GM18951 (cell line): ENCODE measurements around the gene CLEC6A.

ENCODE experiments used
- POLR2A ChIP-seq: IDR thresholded peaks from 4 replicates; pipeline ENCODE4 v1.6.1; 2011; ENCODE audit warnings: mild to moderate bottlenecking; ENCODE audit not compliant: insufficient read length, insufficient read depth; ENCODE audit errors: extremely low read depth
- in situ Hi-C: fragments of 300-500 bp; cut with MboI; formaldehyde crosslinking; loops from one replicate; pipeline ENCODE4 v1.12.0; 2022; ENCODE audit warnings: low sequenced_read_pairs, mixed read lengths, inconsistent platforms; ENCODE audit not compliant: unreplicated experiment

CLEC6A gene

DNA sequence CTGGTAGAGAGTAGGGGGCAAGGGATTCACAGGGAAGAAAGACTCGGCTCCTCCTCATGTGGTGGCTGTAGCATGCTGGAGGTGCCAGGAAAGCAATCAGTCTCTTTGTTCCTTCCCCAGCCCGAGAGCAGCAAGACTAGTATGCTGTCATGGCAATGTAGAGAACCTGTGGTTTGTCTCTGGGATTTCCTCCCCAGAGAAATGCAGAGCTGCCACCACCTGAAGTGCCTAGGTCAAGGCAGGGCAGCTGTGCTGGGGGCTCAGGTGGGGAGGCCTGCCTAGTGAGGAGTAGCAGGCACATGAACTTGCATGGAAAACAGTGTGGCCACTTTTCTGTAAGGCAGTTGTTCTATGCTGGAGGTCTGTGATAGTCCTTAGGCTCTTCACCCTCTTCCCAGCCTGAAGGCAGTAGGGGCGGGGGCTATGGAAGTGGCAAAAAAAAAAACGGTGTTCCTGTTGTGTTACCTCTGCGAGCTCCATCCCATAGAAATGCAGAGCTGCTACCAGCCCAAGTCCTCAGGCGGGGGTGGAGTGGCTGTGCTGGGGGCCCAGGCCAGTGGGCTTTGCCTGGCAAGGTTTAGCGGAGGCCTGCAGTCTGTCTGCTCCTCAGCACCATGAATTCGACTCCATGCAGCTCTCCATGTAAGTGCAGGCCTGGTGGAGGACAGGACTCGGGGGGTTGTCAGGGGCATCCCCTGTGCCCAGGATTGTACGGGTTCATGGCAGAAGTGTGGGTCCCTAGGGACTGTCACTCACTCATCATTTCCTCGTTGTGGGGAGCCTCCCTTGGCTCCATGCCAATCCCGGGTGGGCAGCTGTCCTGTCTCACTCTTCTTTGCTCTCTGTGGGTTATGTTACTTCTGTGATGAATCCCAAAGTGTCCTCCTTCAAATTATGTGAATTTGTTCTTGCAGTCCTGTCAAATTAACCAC, 53.4 kb downstream of the CLEC6A start:
- TF ChIP-seq POLR2A = no peak
- in situ Hi-C loops = no loop called here

DNA sequence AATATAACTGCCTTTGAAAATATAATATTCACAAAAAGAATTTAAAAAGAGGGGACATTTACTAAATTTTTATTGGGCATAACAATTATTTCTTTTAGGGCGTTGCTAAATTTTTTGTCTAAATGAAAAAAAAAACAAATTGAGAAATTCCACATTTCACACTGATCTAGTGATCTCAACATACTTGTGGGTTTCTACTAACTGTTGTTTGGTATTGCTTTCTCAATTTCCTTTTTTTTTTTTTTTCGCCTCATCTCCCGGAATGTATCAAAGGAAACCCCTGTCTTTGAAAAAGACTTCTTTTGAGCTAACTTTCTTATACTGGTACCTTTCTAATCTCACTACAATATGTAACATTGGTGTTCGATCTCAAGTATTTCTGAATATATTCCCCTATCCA, 57.5 kb downstream of the CLEC6A start, which contains the start of gene CLEC4D:
Gene CLEC4D (plus strand): TSS at position 248 of the 400 bp plus-strand sequence. CDS start 230 bp downstream, outside the sequence.
- no peak for TF ChIP-seq POLR2A
- in situ Hi-C loops = no loop called here

DNA sequence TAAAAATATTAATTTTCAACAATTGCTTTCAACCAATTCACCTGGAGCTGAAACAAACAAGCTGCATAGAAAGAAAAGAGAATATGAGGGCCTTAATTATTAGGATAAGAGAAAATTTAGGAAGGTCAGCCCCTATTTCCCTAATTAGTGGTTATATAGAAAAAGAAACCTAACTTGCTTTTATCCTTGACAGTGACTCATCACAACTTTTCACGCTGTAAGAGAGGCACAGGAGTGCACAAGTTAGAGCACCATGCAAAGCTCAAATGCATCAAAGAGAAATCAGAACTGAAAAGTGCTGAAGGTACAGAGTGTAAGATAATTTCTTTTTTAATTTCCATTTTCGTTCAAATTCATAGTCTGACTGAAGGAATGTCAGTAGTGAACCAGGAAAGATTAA, 62.2 kb downstream of the CLEC6A start:
- in situ Hi-C loops = no loop called here
- TF ChIP-seq POLR2A = no peak

DNA sequence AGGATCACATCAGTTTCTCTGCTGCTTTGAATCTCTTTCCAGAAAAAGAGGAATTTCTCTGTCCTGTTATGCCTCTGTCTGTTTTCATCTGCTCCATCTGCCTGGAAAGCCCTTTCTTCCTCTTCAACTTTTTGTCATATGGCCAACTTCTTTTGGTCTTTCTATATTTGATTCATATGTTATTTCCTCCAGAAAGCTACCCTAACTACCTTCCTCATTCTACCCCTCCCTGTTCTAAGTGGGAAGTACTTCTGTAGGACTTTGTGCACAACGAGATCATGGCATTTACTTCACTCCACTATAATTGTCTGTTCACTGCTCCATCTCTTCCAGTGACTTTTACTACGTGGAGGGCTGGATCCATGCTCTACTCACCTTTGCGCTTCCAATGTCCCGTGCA, 63.4 kb downstream of the CLEC6A start:
- no peak for TF ChIP-seq POLR2A
- in situ Hi-C loops = no loop called here

DNA sequence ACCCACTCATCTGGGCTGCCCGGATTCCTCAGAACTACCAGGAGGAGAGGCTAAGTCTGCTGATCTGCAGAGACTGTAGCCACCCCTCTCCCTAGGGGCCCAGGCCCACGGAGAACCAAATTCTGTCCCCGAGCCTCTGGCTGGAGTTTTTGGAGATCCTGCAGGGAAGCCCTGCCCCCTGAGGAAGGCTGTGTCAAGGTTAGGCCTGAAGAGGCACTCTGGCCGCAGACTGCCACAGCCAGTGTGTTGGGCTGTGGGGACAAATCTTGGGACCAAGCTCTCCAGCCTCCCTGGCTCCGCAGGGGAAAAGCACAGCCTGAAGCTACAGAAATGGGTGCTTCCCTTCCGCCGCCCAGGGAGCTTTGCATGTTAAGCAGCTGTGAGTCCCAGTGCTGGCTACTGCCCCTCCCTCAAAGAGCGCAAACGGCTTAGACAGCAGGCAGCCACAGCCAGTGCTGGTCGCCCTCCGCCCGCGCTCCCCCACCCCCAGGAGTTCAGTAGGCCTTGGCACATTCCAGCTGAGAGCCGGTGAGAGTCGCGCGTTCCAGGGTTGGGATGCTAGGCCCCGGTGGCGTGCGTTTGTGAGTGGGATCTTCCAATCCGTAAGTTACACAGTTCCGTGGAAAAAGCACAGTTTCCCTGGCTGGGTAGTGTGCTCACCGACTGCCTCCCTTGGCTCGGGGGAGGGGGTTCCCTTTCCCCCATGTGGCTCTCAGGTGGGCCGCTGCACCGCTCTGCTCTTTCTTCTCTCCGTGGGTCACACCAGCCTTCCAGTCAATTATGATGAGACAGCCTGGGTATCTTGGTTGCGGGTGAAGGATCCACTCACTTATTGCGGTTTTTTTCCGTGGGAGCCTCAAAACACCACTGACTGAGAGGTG, 71.7 kb downstream of the CLEC6A start:
- in situ Hi-C loops = loop anchor here (25.0 kb wide), 2 partner anchors 360 to 510 kb away; no protein-coding TSS in a partner anchor

More for the DNA sequence above, 71.7 kb downstream of the CLEC6A start:
- TF ChIP-seq POLR2A = no peak
